ENCODE data around the gene GTF2I.

- TF ChIP-seq MAX (IDR thresholded peaks at IDR 0.05) (no peak), CTCF (IDR thresholded peaks at IDR 0.05; ENCODE audit: low read depth, low read length, missing input control) (no peak), GABPA (IDR thresholded peaks at IDR 0.05 in 1 of 2, conservative IDR thresholded peaks at IDR 0.05 in 1 of 2) (no peak), YY1 (IDR thresholded peaks at IDR 0.05) (no peak), SP1 (IDR thresholded peaks at IDR 0.05) (no peak), REST (IDR thresholded peaks at IDR 0.05) (no peak)
These were observed 14.9 kb downstream of the GTF2I start for GRCh38 chr7:74672343-74672915.
